Activated T-cell treated with anti-CD3 and anti-CD28 coated beads for 1 hour (primary cell): ENCODE measurements around the gene OSBPL9.
"Not testable (repeated sequence)": the region's sequence is repeated elsewhere in the genome, so short reads cannot be mapped to it uniquely, and the experiment has no call there.

ENCODE experiments used
- DNase-seq: peaks from one replicate; pipeline ENCODE4 v3.0.0-alpha.2; 2020; ENCODE audit warnings: low read depth

Gene OSBPL9

DNA sequence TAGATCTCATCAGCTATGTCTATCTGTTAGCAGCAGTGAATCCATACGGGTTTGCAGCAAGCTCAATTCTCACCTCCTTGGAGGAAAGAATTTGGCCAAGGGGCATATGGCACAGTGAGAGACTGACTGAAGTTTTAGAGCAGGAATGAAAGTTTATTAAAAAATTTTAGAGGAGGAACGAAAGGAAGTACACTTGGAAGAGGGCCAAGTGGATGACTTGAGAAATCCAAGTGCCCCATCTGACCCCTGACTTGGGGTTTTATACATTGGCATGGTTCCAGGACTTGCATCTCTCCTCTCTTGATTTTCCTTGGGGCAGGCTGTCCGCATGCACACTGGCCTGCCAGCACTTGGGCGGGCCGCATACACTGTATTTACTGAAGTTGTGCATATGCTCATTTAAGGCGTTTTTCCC is 9.2 kb upstream of the OSBPL9 start:
- DNase-seq: no peak

DNA sequence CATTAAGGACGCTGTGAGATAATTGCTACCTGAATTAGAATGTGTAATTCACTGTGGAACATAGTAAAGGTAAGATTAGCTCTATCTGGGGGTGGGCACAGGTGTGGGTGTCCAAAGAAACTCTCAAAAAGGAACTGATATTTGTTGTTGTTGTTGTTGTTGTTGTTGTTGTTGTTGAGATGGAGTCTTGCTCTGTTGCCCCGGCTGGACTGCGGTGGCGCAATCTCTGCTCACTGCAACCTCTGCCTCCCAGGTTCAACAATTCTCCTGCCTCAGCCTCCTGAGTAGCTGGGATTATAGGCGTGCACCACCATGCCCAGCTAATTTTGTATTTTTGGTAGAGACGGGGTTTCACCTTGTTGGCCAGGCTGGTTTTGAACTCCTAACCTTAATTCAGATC is 6.8 kb upstream of the OSBPL9 start:
- DNase-seq: not testable (repeated sequence)

DNA sequence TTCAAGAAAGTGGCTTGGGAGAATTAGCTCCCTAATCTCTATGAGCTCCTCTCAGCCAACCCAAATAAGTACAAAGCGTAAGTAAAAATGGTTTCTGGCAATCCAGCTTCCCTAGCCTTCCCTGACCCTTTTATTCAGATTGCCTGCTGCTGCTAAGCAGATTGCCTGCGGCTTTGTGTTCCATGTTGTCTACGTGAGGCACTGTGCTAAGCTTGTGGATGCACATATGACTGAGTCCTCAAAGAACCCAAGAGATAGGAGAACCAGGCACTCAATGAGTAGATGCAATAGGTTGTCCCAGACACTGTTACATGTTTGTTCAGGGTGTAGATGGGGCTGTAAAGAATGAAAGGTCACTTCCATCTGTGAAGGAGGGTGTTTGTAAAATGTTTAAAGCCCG is 6.3 kb upstream of the OSBPL9 start:
- no peak for DNase-seq

DNA sequence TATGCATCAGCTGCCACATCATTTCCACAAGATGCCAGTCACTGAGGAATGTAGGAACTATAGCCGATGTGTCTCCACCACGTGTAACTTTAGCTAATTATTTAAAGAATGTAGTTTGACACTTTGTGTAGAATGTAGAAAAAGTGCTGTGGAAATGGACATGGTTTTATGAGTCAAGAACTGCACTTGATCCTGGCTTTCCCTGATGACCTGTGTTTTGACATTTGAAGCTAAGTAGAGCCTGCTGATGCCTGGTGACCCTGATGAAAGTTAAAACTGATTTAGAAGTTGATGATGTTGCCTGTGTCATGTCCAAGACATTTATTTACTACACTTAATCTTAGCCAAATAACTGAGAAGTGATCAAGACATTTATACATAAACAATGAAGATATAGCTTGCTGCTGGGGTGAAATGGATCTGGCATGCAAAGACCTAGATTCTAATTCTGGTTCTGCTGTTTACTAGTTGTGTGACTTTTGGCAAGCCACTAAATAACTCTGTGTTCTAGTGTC is 4.4 kb upstream of the OSBPL9 start:
- DNase-seq: no peak

DNA sequence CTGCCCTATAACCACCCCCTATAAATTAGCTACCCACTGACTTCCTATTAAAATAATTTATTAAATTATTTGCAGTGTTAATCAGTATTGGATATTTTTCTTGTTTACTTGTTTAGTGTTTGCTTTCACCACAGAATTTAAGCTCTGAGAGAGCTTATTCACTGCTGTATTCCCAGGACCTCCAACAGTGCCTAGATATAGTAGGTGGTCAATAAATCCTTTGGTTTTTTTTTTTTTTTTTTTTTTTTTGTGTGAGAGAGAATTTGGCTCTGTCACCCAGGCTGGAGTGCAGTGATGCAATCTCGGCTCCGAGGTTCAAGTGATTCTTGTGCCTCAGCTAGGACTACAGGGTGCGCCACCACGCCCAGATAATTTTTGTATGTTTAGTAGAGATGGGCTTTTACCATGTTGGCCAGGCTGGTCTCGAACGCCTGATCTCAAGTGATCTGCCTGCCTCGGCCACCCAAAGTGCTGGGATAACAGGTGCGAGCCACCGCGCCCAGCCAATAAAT is 1.1 kb upstream of the OSBPL9 start:
- no peak for DNase-seq

DNA sequence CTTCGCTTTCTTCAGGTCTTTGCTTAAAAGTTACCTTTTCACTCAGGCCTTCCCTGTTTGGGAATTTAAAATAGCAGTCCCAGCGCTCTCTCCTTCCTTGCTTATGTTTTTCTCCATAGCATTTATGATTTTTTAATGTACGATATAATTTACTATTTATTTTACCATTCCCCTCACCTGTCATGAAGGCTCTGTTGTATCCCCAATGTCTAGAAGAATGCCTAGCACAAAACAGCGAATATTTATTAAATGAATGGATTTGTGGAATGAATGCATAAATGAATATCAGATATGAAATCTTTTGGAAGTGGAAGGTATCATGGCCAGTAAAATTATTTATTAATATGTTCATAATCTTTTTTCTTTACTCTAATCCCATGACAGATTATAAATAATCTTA is 402 bp upstream of the OSBPL9 start:
- DNase-seq: no peak

DNA sequence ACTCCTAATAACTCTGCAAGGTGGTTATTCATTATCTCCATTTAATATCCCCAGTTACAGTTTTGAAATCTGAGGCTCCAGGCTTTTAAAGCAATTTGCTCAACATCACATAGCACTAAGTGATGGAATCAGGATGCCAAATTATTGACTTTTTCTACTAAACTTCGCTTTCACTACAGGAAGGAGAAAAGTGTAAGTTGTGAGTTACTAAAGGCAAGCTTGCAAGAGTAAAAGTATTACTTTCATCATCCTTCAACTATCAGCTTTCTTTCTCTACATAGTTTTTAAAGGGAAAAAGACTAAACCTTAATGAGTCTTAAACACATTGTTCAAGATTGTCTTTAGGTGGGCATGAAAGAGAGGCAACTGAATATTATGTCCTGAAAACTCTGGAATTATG is 1.8 kb downstream of the OSBPL9 start:
- DNase-seq: no peak

DNA sequence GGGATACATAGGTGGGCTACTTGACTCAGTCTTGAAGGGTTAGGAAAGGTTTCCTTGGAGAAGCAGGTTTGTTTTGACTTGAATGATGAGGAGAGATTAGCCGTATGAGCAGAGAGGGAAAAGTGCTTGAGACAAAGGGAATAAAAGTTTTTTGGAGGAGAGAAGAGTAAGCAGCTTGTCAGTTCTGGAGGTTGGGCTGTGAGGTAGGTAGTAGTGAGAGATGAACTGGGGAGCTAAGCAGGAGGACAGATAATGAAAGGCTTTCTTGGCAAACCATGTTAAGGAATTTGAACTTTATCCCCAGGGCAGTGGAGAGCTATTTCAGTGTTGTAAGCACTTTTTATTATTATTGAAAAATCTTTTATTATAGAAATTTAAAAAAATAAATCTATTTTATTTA is 3.6 kb downstream of the OSBPL9 start:
- no peak for DNase-seq

DNA sequence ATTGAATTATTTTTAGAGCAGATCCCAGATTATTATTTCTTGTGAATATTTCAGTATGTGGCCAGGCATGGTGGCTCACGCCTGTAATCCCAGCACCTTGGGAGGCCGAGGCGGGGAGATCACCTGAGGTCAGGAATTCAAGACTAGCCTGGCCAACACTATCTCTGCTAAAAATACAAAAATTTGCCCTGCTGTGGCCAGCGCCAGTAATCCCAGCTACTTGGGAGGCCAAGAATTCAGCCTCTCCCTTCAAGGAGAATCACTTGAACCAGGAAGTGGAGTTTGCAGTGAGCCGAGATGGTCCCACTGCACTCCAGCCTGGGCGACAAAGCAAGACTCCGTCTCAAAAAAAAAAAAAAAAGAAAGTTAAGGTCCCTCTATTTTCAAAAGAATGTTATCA is 4.3 kb downstream of the OSBPL9 start:
- DNase-seq: no peak

DNA sequence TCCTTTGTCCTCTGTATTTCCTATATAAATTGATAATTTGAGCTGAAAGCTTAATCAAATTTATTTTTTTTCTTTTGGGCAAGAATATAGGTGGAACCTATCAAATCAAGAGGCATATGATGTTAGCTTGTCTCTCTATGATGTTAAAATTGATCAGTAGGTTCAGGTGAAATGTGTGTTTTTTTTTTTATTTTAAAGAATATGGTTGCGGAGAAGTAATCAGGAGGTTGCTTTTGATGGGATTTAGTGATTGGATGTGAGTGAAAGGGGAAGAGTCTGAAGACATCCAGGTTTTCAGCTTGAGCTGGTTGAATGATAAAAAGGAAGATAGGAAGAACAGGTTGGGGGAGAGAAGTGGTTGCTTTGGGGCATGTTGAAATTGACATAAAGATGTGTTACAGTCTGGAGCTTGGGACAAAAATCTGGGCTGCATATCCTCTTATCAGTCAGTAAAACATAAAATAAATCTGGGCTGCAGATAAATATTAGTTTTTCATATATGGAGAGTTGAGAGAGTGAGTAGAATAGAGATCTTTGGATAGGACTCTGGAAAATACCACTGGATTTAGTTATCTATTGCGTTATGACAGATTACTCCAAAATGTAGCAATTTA is 5.1 kb downstream of the OSBPL9 start:
- no peak for DNase-seq

DNA sequence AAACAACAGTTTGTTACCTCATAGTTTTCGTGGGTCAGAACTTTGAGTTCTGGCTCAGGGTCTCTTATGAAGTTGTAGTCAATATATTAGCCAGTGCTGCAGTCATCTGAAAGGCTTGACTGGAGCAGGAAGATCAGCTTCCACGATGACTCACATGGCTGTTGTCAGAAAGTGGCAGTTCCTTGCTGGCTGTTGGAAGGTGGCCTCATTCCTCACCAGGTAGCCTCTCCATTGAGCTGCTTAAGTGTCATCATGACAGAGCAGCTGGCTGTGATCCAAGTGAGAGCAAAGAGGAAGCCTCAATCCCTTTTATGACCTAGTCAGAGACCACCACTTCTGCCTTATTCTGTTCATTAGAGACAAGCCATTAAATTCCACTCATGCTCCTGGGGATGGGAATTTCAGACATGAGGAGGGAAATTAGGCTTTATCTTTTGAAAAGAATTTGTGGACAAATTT is 5.6 kb downstream of the OSBPL9 start:
- no peak for DNase-seq

DNA sequence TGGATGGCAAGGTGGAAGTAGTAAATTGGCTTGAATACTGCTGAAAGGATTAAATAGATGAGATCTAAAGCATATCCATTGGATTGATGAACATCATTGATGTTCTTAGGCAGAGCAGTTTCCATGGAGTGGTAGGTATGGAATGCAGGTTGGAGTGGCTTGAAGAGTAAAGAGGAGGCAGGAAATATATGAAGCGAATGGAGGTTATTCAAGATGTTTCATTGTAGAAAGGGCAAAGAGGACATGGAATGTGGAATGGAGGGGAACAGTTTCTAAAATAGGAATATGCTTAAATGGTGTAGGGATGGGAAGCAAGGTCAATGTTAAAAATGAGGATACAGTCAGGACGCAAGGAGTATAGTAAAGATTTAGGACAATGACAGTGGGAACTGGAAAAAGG is 6.1 kb downstream of the OSBPL9 start:
- no peak for DNase-seq

DNA sequence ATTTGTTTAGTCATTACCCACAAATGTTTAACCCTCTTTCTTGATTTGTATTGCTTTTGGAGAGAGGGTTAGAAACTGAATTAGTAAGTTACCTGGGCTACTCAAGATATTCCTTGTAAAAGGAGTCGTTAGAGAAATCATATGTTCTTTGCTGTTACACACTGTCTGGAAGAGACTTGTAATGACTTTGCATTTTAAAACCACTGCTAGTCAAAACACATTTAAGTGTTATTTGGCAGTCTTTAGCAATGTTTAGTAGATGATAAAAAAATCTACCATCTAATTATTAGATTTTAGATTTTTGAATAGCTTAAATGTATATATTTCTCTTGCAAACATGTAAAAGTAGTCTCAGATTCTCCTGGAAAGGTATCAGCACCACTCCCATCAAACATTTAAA is 6.6 kb downstream of the OSBPL9 start:
- no peak for DNase-seq

DNA sequence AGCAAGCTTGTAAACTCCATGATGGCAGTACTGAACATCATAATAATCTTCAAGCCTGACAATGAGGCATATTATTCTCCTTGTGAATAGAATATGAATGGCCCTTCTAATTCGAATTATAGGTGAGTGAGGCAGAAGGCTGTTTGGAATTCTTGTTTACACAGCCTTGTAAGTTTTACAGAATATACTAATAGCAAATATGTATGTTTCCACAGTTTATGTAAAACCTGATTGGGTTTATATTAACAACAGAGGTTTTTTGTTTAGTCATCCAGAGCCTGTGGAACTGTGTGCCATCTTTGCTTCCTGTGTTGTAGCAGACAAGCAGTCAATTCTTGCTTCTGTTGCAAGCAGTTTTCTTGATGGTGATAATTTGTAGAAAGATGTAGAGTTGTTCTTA is 8.0 kb downstream of the OSBPL9 start:
- no peak for DNase-seq

DNA sequence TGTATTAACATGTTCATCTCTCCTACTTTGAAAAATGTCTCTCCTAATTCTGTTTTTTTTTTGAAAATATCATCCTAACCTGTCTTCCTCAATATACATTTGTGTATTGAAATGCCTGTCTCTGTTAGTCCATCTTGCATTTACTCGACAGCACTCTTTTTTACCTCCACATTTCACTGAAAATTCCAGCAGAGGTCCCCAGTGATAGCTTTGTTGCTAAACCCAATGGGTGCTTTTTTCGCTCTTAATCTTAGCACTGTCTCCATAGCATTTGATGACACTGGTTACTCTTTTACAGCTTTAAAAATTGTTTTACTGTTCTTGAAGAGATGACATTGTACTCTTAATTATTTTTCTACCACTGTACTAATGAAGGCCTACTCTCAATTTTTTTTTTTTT is 10.8 kb downstream of the OSBPL9 start:
- no peak for DNase-seq

DNA sequence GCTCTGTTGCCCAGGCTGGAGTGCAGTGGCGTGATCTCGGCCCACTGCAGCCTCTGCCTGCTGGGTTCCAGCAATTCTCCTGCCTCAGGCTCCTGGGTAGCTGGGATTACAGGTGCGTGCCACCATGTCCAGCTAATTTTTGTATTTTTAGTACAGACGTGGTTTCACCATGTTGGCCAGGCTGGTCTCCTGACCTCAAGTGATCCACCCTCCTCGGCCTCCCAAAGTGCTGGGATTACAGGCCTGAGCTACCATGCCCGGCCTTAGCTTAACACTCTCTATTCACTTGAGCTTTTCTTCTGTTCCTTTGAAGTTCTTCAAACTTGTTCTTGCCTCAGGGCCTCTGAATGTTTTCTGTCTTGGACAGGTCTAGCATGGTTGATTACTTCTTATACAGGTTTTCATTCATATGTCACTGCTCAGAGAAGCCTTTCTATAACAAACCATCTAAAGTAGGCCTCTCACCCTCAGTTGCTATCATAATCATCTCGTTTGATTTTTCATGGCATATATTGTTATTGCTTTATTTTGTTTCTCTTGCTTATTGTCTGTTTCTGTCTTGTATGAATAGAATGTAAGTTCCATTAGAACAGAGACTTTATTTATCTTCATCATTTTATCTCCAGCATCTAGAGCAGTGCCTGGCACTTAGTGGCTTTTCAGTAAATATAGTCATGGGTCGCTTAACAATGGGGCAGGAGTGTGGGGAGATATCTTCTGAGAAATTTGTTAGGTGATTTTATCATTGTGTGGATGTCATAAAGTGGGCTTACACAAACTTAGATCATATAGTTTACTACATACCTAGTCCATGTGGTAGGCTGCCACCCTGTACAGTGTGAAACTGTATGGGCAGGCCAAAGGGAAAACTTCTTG is 12.1 kb downstream of the OSBPL9 start:
- no peak for DNase-seq

DNA sequence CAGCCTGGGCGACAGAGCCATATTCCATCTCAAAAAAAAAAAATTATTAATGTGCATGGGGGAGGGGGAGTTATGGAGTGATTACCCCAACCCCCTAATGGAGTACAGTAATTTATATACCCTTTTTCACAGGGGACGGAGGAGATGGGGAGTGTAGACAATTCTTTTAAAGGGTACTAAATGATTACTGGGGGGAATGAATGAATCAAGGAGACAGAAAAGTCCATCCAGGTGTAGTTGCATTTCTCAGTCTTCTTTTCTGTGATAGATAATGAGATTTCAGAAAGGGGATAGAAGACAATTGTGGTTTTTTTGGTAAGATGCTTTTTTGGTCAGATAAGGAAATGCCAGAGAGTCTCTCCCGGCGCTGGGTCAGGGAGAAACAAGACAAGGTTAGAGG is 13.0 kb downstream of the OSBPL9 start:
- DNase-seq: no peak

DNA sequence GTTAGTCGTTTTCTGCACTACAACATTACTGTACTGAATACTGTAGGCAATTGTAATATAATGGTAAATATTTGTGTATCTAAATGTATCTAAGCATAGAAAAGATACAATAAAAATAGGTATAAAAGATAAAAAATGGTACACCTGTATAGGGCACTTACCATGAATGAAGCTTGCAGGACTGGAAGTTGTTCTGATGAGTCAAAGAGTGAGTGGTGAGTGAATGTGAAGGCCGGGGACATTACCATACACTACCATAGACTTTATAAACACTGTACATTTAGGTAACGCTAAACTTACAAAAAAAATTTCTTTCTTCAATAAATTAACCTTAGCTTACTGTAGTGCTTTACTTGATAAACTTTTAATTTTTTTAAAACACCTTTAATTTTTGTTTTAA is 13.5 kb downstream of the OSBPL9 start:
- DNase-seq: no peak

DNA sequence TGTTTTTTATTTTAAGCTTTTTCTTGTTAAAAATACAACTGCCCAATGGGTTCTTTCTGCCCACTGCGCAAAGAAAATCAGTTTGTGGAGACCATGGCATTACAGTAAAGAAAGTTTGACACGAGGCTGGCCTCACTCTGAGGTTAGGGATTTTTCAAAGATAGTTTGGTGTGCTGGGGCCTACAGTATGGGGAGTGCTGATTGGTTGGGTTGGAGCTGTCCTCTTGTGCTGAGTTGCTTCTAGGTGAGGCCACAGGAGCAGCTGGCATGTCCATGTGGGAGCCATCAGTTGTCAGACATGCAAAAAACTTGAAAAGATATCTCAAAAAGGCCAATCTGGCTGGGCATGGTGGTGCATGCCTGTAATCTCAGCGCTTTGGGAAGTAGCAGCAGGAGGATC is 14.0 kb downstream of the OSBPL9 start:
- no peak for DNase-seq

DNA sequence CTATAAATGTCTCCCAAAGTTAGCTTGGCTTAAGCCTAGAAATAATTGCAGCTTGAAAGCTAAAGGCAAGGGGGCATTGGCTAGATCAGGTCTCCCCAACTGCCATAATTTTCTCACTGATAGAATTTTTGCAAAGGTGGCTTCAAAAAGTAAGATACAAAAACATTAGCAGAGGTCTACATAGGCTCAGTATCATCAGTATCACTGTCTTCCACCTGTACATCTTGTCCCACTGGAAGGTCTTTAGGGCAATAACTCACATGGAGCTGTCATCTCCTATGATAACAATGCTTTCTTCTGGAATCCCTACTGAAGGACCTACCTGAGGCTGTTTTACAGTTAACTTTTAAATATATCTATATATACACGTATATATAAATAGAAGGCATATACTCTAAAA is 14.9 kb downstream of the OSBPL9 start:
- DNase-seq: no peak

DNA sequence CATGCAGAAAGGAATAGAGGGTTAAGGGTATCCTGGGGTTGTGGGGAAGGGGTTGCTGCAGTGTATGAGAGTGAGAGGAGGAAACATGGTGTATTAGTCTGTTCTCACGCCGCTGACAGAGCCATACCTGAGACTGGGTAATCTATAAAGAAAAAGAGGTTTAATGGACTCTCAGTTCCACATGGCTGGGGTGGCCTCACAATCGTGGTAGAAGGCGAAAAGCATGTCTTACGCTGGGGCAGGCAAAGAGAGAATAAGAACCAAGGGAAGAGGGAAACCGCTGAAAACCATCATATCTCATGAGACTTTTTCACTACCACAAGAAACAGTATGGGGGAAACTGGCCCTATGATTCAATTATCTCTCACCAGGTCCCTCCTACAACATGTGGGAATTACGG is 17.7 kb downstream of the OSBPL9 start:
- DNase-seq: no peak

DNA sequence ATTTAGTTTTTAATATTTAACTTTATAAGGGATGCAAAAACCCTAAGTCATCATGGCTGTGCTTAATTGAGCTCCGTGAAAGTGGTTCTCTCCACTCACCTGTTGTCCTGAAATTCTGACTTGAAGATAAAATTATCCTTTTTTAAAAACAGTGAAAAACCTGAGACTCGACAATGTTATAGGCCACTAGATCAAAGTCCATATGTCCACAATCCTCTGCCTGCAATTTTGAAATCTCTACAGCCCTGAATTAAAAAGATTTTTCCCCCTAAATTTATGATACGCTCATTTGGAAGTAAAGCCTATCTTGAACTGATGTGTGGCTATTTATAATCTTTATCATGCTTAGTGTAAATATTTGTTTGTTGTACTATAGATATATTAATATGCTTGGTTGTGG is 18.7 kb downstream of the OSBPL9 start:
- no peak for DNase-seq

DNA sequence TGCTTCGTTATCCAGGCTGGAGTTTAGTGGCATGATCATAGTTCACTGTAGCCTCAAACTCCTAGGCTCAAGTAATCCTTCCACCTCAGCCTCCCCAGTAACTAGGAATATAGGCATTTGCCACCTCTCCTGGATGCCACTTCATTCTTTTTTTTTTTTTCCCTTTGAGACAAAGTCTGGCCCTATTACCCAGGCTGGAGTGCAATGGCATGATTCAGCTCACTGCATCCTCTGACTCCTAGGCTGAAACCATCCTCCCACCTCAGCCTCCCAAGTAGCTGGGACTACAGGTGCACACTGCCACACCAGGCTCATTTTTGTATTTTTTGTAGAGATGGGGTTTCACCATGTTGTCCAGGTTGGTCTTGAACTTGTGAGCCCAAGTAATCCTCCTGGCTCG is 19.3 kb downstream of the OSBPL9 start:
- DNase-seq: no peak
